AG04450 (cell line): Measurements from ENCODE around the gene AP3M1. TPM values are rescaled to one million over a fixed set of nuclear protein-coding genes. Genes with fewer than 3 reads are reported as not detected.

Experiments used
- CTCF ChIA-PET: fragments of 300-600, 350-600 bp; formaldehyde crosslinking; extraction: SDS; loops from one replicate; lab custom pipeline; 2022; ENCODE audit warnings: antibody characterized with exemption, inconsistent platforms; lab: Charles Lee
- POLR2A ChIA-PET: fragments of 350-600 bp; formaldehyde crosslinking; extraction: SDS; loops from one replicate; lab custom pipeline; 2021; ENCODE audit warnings: antibody characterized with exemption, inconsistent platforms; lab: Yijun Ruan, JAX
- DNase-seq: peaks from one replicate; pipeline ENCODE4 v3.0.0-alpha.2; 2011; ENCODE audit warnings: low read depth, low spot score
- H3K27ac ChIP-seq: one replicate; pipeline ENCODE4 v1.5.1; 2012; ENCODE audit warnings: low read depth, low read length, control low read depth
- H3K27me3 ChIP-seq: one replicate; pipeline ENCODE4 v1.6.0; 2012; ENCODE audit warnings: low read length; ENCODE audit not compliant: control insufficient read depth, insufficient read depth
- H3K4me3 ChIP-seq: 2 replicates; pipeline ENCODE4 v1.5.1; 2011; ENCODE audit warnings: mild to moderate bottlenecking, low read depth, low read length, control low read depth
- H3K9me3 ChIP-seq: 2 replicates; pipeline ENCODE4 v1.5.1; 2012; ENCODE audit warnings: low read length; ENCODE audit not compliant: control insufficient read depth, insufficient read depth
- CTCF ChIP-seq: IDR thresholded peaks from 2 replicates; pipeline ENCODE4 v1.5.1; 2011; ENCODE audit warnings: low read depth, low read length, control low read depth, inconsistent platforms
- polyA plus RNA-seq: library from polyadenylated mRNA; depleted of rRNA; stranded (reverse); fragments of >200 nt; gene quantifications from 2 replicates; pipeline ENCODE4 v1.2.3, GENCODE V29; 2011

AP3M1 gene
- polyA plus RNA-seq, 1 experiment, result 70.7 TPM

- no peaks in the 10 kb centered on the region for H3K27me3 ChIP-seq
- H3K27ac ChIP-seq, result no peak overlapping the region
- H3K9me3 ChIP-seq, result no peaks in the 10 kb centered on the region
- POLR2A ChIA-PET, result no interaction called here
- no peak overlapping the region for H3K4me3 ChIP-seq
- no peak for DNase-seq
- CTCF ChIA-PET, result interaction anchor here (2.0 kb wide), 1 partner anchor 35 kb away, joined by 11 read pairs; no protein-coding TSS in a partner anchor
- no peak for TF ChIP-seq CTCF
These were observed 28.6 kb upstream of the AP3M1 start for GRCh38 chr10:74179111-74179710.

- DNase-seq, result no peak
- POLR2A ChIA-PET, result interaction anchor here (0.5 to 1.0 kb wide), 2 partner anchors 28 to 39 kb away, joined by 3 to 6 read pairs; partner anchors contain the start of genes ADK and AP3M1
- H3K27ac ChIP-seq, result no peak overlapping the region
- H3K9me3 ChIP-seq, result no peaks in the 10 kb centered on the region
- no peaks in the 10 kb centered on the region for H3K27me3 ChIP-seq
- no peak for TF ChIP-seq CTCF
- CTCF ChIA-PET, result interaction anchor here (1.0 to 2.0 kb wide), 3 partner anchors 12 to 36 kb away, joined by 3 to 11 read pairs (median 3); no protein-coding TSS in a partner anchor
- no peak overlapping the region for H3K4me3 ChIP-seq
These were observed 27.6 kb upstream of the AP3M1 start for GRCh38 chr10:74178042-74178791.

DNA sequence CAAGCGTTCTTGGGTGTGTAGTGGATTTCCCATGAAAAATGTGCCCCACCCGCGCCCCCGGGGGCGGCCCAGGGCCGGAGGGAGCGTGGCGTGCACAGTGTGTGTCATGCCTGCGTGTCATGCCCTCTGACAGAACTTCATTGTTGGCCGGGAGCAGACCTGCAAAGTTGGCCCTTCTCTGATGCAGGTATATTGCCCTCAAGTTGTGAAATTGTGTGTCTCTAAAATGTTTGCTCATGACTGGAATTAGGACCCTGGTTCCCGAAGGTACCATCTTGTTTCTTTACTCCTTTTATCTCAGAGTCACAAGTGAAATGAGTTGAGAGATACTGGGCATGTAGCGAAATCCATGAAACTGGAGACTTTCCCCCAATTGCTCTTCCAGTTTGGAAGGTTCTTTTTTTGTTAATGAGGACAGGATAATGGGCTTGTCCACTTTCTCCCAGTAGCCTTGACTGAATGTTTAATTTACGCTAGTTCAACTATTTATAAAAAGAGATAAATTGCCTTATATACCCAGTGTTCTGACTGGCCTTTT is 26.6 kb upstream of the AP3M1 start:
- no peak for DNase-seq
- TF ChIP-seq CTCF, result no peak
- Histone ChIP-seq H3K9me3 (no peaks in the 10 kb centered on the region), H3K27ac (peak overlapping the region; percentile 83), H3K27me3 (no peaks in the 10 kb centered on the region), H3K4me3 (peak overlapping the region; percentile 99)
- CTCF ChIA-PET, result interaction anchor here (1.1 to 2.0 kb wide), 2 partner anchors 32 to 37 kb away, joined by 3 to 11 read pairs; no protein-coding TSS in a partner anchor
- POLR2A ChIA-PET, result interaction anchor here (1.1 kb wide), 1 partner anchor 55 kb away, joined by 3 read pairs; no protein-coding TSS in a partner anchor

GRCh38 chr10:74176380-74177139 is 25.9 kb upstream of the AP3M1 start:
- H3K27me3 ChIP-seq, result no peaks in the 10 kb centered on the region
- no peaks in the 10 kb centered on the region for H3K9me3 ChIP-seq
- ChIA-PET POLR2A (interaction anchor here (0.9 to 1.2 kb wide), 5 partner anchors 14 to 56 kb away, joined by 3 to 6 read pairs (median 3); partner anchors contain the start of gene ADK), CTCF (interaction anchor here (1.2 kb wide), 1 partner anchor 27 kb away, joined by 3 read pairs; no protein-coding TSS in a partner anchor)
- peak; percentile 71 for DNase-seq
- H3K4me3 ChIP-seq, result peak overlapping the region; percentile 99
- no peak for TF ChIP-seq CTCF
- H3K27ac ChIP-seq, result peak overlapping the region; percentile 83
